Hematopoietic multipotent progenitor cell (in vitro differentiated cells): ENCODE measurements around the gene GMPR. TPM values are rescaled to one million over a fixed set of nuclear protein-coding genes. Genes with fewer than 3 reads are reported as not detected.

Experiments
- DNase-seq, 3 donors: peaks; one replicate each; pipeline ENCODE4 v3.0.0-alpha.2; 2011 to 2015; ENCODE audit warnings: low read depth in 2 of 3, low spot score in 2 of 3
- total RNA-seq: library from RNA; depleted of rRNA; stranded (reverse); fragments of >200 nt; gene quantifications from one replicate; pipeline ENCODE4 v1.2.3, GENCODE V29; 2012

GMPR gene
- total RNA-seq, 1 donor = 36.4 TPM

- DNase-seq = peak; percentile 51 to 82 (median 66)
Observed at GRCh38 chr6:16322666-16323312, 84.4 kb downstream of the GMPR start.

- no peak for DNase-seq
Observed at GRCh38 chr6:16324184-16324583, 85.8 kb downstream of the GMPR start.

GRCh38 chr6:16324606-16325225 lies 86.3 kb downstream of the GMPR start:
- DNase-seq = no peak

GRCh38 chr6:16326531-16326930 lies 88.1 kb downstream of the GMPR start:
- DNase-seq = no peak

GRCh38 chr6:16326971-16327776 lies 88.8 kb downstream of the GMPR start:
- no peak for DNase-seq

- DNase-seq = no peak
Observed at GRCh38 chr6:16327777-16328325, 89.5 kb downstream of the GMPR start.

- no peak for DNase-seq
Observed at GRCh38 chr6:16329233-16329632, 90.8 kb downstream of the GMPR start.

GRCh38 chr6:16331384-16332174 lies 93.2 kb downstream of the GMPR start:
- DNase-seq = peak; percentile 39 to 67 (median 55)

- DNase-seq = peak; percentile 72 to 88 (median 77)
Observed at GRCh38 chr6:16332175-16332542, 93.8 kb downstream of the GMPR start.

GRCh38 chr6:16333580-16333979 lies 95.2 kb downstream of the GMPR start:
- no peak for DNase-seq

- DNase-seq = no peak
Observed at GRCh38 chr6:16334671-16335070, 96.3 kb downstream of the GMPR start.

- DNase-seq = no peak
Observed at GRCh38 chr6:16335176-16335575, 96.8 kb downstream of the GMPR start.

GRCh38 chr6:16336056-16336818 lies 97.8 kb downstream of the GMPR start:
- DNase-seq = no peak

- no peak for DNase-seq
Observed at GRCh38 chr6:16336911-16337294, 98.5 kb downstream of the GMPR start.

- DNase-seq = no peak
Observed at GRCh38 chr6:16337295-16337975, 99.0 kb downstream of the GMPR start.

GRCh38 chr6:16338577-16339264 lies 100.3 kb downstream of the GMPR start:
- DNase-seq = peak in 1 of 3 donors; percentile 19

GRCh38 chr6:16339265-16339587 lies 100.8 kb downstream of the GMPR start:
- no peak for DNase-seq

GRCh38 chr6:16343593-16343992 lies 105.2 kb downstream of the GMPR start:
- DNase-seq = no peak

GRCh38 chr6:16344756-16345155 lies 106.4 kb downstream of the GMPR start:
- DNase-seq = no peak
